ENCODE data around the gene MALRD1.

Gene MALRD1

DNA sequence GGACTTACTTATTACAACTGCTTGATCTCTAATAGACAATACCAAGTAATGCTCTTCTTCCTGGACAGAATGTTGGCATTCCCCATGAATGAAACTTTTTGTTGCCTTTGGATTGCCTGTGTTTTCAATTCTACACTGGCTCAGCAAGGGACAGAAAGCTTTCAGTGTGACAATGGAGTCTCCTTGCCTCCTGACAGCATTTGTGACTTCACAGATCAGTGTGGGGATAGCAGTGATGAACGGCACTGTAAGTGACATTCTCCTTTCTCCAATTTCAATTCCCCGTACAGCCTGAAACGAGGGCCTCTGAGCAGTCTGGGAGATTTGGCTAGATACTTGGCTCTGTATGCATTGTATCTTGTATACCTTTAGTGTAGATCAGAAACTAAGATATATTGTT is 290 bp downstream of the MALRD1 start:
- H3K4me3 ChIP-seq (ENCODE audit: control insufficient read depth, low read depth, low read length) = no peak overlapping the region
- DNase-seq (ENCODE audit: low read depth) = no peak
- TF ChIP-seq, protein P1, sequence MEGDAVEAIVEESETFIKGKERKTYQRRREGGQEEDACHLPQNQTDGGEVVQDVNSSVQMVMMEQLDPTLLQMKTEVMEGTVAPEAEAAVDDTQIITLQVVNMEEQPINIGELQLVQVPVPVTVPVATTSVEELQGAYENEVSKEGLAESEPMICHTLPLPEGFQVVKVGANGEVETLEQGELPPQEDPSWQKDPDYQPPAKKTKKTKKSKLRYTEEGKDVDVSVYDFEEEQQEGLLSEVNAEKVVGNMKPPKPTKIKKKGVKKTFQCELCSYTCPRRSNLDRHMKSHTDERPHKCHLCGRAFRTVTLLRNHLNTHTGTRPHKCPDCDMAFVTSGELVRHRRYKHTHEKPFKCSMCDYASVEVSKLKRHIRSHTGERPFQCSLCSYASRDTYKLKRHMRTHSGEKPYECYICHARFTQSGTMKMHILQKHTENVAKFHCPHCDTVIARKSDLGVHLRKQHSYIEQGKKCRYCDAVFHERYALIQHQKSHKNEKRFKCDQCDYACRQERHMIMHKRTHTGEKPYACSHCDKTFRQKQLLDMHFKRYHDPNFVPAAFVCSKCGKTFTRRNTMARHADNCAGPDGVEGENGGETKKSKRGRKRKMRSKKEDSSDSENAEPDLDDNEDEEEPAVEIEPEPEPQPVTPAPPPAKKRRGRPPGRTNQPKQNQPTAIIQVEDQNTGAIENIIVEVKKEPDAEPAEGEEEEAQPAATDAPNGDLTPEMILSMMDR (conservative IDR thresholded peaks at IDR 0.05; ENCODE audit: control insufficient read depth, insufficient read depth, low read depth, low read length) = no peak

DNA sequence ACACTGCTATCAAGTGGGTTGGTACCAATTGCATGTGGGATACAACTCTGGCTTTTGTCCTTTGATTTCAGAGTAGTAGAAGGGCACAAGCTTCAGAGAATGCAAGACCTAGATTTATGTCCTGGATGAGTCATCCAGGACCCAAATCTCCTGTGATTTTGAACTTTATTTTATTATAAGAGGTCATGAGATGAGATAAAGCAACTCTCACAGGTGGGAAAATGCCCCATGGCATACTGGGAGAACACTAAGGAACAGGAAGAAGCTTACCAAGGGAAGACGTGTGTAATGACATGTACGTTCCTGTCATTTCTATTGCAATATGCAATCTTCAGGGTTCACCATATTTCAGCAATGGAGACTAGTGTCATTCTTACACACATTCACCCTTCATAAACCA is 966 bp downstream of the MALRD1 start:
- no peak overlapping the region for H3K4me3 ChIP-seq (ENCODE audit: control insufficient read depth, low read depth, low read length)
- TF ChIP-seq, protein P1 (conservative IDR thresholded peaks at IDR 0.05; ENCODE audit: control insufficient read depth, insufficient read depth, low read depth, low read length) = no peak
- no peak for DNase-seq (ENCODE audit: low read depth)

- TF ChIP-seq, protein P1 (conservative IDR thresholded peaks at IDR 0.05; ENCODE audit: control insufficient read depth, insufficient read depth, low read depth, low read length) = no peak
- no peak overlapping the region for H3K4me3 ChIP-seq (ENCODE audit: control insufficient read depth, low read depth, low read length)
- DNase-seq (ENCODE audit: low read depth) = no peak
These were observed 5.8 kb downstream of the MALRD1 start for GRCh38 chr10:19054289-19054835.

DNA sequence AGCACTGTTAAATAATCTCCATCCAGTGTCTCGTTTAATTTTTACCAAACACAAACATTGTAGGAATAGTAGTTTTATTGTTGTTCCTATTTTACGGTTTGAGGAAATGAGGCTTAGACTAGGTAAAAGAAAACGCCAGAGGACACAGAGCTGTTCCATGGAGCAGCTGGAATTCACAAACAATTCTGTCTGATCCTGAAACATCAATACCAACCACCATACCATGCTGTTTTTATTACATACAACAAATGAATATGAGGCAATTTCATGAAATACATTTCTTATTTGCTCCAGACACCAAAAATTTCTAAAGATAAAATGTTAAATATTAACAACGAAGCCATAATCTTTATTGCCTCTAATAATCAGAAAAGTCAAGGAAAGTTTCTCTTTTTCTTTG is 9.4 kb downstream of the MALRD1 start:
- TF ChIP-seq, protein P1 (conservative IDR thresholded peaks at IDR 0.05; ENCODE audit: control insufficient read depth, insufficient read depth, low read depth, low read length) = no peak
- no peak for DNase-seq (ENCODE audit: low read depth)
- no peak overlapping the region for H3K4me3 ChIP-seq (ENCODE audit: control insufficient read depth, low read depth, low read length)

- no peak overlapping the region for H3K4me3 ChIP-seq (ENCODE audit: control insufficient read depth, low read depth, low read length)
- no peak for DNase-seq (ENCODE audit: low read depth)
- TF ChIP-seq, protein P1 (conservative IDR thresholded peaks at IDR 0.05; ENCODE audit: control insufficient read depth, insufficient read depth, low read depth, low read length) = no peak
These were observed 15.4 kb downstream of the MALRD1 start for GRCh38 chr10:19063986-19064385.

DNA sequence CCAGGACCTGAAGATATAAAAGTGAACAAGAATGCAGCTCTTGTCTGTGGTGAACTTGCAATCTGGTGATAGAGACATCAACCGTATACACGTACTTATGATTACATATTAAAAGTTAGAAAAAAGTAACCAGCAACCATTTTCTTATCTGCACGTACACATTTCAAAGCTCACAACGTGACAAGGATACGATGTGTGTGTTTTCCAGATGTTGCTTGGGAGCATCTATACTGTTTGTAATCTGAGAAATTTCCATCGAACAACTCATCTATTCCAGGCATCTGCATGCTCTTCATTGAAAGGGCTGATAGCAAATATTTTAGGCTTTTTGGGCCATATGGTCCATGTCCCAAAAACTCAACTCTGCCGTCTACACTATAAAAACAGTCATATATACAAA is 23.3 kb downstream of the MALRD1 start:
- no peak for DNase-seq (ENCODE audit: low read depth)
- H3K4me3 ChIP-seq (ENCODE audit: control insufficient read depth, low read depth, low read length) = no peak overlapping the region
- TF ChIP-seq, protein P1 (conservative IDR thresholded peaks at IDR 0.05; ENCODE audit: control insufficient read depth, insufficient read depth, low read depth, low read length) = no peak

DNA sequence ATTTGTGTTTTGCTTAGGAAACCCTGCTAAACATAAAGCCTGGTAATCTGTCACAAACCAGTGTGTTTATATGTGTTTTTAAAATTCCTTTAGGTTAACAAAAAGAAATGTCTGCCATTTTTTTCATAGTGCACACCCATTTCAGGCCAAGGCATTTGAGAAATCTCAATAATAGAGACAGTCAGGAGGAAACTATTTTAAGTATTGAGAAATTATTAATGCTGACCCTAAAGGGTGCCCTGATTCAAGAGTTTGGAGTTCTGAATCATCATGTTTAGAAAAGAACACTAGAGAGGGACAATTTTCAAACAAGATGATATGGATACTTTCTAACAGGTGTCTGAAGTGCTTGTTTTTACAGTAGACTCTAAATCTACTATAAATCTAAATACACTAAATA is 28.7 kb downstream of the MALRD1 start:
- DNase-seq (ENCODE audit: low read depth) = no peak
- TF ChIP-seq, protein P1 (conservative IDR thresholded peaks at IDR 0.05; ENCODE audit: control insufficient read depth, insufficient read depth, low read depth, low read length) = no peak
- no peak overlapping the region for H3K4me3 ChIP-seq (ENCODE audit: control insufficient read depth, low read depth, low read length)
